GM11168 (cell line): ENCODE measurements around the gene FDXR.
"Not testable (repeated sequence)": the region's sequence is repeated elsewhere in the genome, so short reads cannot be mapped to it uniquely, and the experiment has no call there.

Source experiments
- in situ Hi-C: fragments of 300-500 bp; cut with MboI; formaldehyde crosslinking; loops from one replicate; pipeline ENCODE4 v1.12.0; 2022; ENCODE audit warnings: low sequenced_read_pairs; ENCODE audit not compliant: unreplicated experiment

The FDXR gene, protein sequence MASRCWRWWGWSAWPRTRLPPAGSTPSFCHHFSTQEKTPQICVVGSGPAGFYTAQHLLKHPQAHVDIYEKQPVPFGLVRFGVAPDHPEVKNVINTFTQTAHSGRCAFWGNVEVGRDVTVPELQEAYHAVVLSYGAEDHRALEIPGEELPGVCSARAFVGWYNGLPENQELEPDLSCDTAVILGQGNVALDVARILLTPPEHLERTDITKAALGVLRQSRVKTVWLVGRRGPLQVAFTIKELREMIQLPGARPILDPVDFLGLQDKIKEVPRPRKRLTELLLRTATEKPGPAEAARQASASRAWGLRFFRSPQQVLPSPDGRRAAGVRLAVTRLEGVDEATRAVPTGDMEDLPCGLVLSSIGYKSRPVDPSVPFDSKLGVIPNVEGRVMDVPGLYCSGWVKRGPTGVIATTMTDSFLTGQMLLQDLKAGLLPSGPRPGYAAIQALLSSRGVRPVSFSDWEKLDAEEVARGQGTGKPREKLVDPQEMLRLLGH

DNA sequence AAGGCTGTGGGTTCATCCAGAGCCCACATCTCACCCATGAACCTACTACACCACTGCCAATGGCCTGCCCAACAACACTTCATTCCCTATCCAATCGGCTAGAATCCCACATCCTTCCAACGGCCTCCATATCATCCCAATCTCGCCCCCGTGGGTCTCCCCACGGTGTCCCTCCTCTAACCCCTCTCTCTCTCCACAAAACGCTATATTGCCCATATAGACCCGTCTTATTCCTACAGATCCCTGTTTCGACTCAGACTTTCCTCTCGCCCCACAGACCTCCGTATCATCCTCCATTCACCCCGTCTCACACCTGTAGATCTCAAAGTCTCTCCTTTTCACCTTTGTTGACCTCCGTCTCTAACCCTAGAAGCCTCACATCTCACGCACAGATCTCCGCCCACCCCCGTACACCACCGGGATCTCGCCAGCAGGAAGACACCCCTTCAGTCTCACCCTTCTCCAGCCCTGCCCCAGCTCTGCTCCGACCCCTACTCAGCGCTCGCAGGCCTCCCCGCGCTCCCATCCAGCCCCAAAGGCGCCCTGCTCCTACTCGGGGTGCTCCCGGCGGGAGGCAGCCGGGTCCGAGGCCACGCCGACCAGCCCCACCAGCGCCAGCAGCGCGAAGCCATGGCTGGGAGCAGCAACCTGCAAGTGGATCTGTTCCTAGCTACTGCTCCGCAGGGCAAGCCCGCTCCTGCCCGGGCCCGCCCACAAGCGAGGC lies at the start of gene FDXR:
TSS of gene FDXR (minus strand) at position 682 of the 724 bp plus-strand sequence. CDS start at position 632, 50 bp downstream.
- in situ Hi-C loops = no loop called here

DNA sequence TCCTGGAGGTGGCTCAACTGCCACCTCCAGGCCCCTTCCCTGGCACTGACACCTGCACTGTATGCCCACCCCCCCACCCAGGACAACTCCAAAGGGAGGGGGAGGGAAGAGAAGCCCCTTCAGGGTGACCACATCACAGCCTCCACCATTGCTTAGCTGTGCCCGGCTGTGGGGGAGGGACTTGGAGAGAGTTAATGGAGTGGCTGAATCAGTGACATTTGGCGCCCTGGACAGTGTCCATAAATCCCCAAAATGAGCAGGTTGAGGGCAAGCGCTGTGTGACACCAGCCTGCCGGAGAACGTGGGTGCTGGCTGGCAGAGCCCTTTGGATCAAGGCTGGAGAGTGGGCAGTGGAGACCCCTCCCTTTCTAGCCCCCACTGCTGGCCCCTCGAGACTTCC lies 49.4 kb upstream of the FDXR start:
- in situ Hi-C loops = no loop called here

- in situ Hi-C loops = no loop called here
Observed at GRCh38 chr17:74921769-74922168, 49.0 kb upstream of the FDXR start.

DNA sequence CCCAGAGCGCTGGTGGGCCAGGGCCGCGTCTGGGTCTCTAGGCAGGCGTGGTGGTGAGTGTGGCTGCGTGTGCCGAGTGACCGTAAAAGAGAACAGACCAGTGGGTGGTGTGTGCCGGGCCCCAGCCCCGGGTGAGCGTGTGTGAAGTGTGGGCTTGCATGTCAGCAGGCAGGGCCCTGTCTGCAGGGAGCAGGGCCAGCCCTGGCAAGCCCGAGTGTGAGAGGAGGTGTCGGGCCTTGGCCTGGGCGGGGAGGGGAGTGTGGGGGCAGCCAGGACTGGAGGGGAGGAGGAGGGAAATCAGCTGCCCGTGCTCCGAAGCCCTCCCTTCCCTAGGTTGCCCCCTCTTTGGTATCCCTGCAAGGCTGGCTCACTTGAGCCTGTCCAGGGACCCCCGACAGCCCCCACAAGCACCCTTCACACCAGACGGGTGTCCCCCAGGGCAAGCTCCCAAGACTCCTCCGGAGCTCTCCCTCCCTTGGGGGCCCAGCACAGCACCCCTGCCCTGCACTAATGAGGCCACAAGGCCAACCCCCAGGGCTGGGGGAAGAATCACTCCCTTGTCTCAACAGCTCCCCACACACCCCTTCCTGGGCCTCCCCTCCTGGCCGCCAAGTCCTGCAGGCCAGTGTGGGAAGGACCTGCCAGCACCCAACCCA lies 48.4 kb upstream of the FDXR start:
- in situ Hi-C loops = no loop called here

GRCh38 chr17:74920642-74921025 lies 47.8 kb upstream of the FDXR start:
- in situ Hi-C loops = no loop called here

DNA sequence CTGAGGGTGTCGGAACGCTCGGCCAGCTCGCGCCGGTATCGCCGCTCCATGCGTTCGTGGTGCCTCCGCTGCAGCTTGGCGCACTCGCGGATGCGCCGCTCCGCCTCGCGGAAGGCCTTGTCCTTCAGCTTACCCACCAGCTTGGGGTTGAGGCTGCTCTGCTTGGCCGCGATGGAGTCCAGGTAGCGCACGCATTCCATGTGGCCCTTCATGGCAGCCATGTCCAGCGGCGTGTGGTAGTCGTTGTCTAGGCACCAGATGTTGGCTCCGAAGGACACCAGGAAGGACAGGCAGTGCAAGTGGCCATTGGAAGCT lies 47.5 kb upstream of the FDXR start:
- in situ Hi-C loops = no loop called here

DNA sequence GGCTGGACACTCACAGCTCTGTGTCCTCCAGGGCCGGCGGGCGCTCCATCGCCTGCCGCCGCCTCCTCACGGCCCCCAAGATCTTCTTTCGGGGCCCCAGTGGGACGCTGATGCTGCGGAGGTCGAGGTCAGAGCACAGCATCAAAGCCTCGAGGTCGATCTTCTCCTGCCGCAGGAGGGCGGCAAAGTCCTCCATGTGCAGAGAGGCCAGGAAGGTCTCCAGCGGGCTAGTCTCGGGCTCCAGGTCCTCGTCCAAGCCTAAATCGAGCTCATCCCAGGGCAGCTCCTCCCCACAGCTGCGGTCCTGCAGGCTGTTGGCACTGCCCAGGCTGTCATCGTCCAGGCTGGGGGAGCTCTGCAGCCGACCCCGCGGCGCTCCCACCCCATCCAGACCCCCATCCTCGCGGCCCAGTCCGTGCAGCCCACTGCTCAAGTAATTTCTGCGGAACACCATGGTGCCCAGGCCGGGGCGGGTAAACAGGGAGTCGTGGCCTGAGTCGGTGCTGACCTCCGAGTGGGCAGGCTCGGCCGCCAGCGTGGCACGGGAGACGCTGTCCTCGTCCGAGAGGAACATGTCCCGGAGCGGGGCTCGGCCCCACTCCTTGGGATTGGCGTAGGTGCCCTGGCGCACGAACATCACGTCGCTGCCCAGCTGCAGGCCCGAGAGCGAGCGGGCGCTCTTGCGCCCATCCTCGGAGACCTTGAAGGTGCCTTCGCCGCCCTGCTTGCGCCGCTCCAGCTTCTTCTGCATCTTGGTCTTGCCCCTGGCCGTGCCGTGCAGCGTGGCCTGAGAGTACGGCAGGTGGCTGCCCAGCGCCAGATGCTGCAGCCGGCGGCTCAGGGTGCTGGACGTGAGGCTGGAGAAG lies 46.9 kb upstream of the FDXR start:
- in situ Hi-C loops = no loop called here

- in situ Hi-C loops = no loop called here
Observed at GRCh38 chr17:74918906-74919305, 46.1 kb upstream of the FDXR start.

DNA sequence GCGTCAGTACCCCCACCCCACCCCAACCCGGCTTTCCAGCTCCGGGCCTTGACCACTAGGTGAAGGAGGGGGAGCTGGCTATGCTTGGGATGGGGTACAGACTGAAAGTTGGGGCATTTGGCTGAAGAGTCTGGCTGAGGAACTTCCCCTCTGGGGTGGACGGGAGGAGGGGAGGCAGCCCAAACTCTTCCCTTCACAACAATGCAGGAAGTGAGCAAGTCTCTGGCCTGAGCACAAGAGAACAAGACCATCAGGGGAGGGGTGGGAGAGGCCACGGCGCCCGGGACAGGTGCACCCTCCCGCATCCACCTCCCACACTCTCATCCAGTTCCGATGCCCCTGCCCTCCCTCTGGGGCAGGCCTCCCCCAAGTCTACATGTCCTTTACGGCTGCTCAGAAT lies 44.6 kb upstream of the FDXR start:
- in situ Hi-C loops = no loop called here

DNA sequence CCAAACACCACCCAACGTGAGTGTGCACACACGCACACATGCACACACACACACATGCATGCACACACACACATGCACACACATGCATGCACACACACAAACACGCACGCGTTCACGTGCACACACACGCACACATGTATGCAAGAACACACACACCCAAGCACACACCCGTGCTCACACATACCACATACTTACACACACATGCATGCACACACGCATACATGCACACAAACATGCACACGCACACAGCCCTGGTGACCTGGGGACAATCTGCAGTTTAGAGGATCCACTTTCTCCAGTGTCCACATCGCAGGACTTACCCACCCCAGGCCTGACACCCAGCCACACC lies 44.0 kb upstream of the FDXR start:
- in situ Hi-C loops = no loop called here

DNA sequence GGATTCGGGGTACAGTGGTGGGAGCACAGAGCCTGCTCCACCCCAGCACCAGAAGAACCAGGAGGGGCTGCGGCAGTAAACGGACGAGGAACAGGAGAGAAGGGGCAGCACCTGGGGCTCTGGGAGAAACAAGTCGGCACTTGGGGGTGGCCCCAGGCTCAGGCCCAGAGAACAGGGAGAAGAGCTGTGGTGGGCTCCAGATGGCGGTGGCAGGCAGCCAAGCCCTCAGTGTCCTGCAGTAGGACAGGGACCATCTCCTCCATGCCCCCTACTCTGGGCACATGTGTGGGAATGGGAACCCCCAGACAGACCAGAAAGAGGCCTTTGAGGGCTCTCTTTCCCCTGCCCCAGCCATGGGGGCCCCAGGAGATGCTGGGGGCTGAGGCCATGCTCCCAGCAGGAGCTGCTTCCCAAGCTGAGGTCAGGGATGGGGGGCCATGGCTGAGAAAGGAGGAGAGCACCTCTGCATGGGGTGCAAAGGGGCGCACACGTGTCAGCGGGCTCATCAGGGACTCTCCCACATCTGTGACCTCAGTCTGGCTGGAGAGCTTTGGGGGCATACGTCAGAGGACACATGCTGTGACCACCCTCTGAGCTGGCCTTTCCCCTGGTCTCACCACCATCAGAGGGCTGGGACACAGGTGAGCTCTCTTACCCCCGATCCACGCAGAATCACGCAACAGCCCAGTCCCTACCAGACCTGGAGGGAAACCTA lies 43.5 kb upstream of the FDXR start:
- in situ Hi-C loops = no loop called here

DNA sequence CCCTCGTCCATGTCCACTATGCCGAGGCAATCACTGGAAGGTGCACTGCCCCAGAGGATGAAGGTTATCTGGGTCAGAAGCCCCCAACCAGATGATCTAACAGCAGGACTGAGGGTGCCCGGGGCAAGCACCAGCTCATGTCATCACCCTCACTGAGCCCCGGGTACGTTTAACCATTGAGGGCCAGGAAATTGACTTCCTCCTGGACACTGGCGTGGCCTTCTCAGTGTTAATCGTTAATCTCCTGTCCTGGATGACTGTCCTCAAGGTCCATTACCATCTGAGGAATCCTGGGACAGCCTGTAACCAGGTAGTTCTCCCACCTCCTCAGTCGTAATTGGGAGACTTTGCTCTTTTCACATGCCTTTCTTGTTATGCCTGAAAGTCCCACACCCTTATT lies 38.6 kb upstream of the FDXR start:
- in situ Hi-C loops = not testable (repeated sequence)

- in situ Hi-C loops = not testable (repeated sequence)
Observed at GRCh38 chr17:74909097-74909496, 36.3 kb upstream of the FDXR start.

DNA sequence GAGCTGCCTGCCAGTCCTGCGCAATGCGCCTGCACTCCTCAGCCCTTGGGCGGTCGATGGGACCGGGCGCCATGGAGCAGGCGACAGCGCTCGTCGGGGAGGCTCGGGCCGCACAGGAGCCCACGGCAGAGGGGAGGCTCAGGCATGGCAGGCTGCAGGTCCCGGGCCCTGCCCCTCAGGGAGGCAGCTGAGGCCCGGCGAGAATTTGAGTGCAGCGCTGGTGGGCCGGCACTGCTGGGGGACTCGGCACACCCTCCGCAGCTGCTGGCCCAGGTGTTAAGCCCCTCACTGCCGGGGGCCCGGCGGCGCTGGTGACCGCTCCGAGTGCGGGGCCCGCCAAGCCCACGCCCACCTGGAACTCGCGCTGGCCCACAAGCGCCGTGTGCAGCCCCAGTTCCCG lies 34.2 kb upstream of the FDXR start:
- in situ Hi-C loops = no loop called here

DNA sequence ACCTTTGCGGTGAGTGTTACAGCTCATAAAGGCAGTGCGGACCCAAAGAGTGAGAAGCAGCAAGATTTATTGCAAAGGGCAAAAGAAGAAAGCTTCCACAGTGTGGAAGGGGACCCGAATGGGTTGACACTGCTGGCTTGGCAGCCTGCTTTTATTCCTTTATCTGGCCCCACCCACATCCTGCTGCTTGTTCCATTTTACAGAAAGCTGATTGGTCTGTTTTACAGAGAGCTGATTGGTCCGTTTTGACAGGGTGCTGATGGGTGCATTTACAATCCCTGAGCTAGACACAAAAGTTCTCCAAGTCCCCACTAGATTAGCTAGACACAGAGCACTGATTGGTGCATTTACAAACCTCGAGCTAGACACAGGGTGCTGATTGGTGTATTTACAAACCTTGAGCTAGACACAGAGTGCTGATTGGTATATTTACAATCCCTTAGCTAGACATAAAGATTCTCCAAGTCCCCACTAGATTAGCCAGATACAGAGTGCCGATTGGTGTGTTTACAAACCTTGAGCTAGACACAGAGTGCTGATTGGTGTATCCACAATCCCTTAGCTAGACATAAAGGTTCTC lies 33.5 kb upstream of the FDXR start:
- in situ Hi-C loops = not testable (repeated sequence)

DNA sequence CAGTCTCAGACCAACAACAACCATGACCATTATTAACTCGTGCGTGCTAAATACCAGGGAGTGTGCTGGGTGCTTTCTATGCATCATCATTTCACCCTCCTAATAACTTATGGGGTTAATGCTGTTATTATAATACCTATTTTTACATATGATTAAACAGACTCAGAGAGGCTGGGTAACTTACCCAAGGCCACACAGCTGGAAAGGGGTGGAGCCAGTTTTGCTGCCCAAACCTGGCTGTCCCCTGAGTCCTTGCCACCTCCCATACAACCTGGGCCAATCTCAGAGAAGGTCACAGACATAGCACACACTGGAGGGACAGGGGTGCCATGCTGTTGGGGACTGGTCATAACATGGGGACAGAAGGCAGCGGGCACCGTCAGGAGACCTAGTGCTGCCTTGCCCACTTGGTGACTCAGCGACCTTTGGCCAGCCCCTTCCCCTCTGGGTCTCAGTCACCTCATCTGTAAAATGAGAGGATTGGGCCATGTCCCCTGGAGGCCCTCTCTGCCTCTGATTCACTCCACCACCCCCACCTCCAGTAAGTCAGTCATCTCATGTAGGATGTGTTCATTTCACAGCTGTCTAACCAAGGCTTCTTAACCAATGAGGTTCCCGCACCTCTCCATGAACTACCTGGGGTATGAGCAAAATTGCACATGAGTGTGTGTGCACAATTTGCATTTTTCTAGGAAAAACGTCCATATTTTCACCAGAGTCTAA lies 32.1 kb upstream of the FDXR start:
- in situ Hi-C loops = no loop called here

DNA sequence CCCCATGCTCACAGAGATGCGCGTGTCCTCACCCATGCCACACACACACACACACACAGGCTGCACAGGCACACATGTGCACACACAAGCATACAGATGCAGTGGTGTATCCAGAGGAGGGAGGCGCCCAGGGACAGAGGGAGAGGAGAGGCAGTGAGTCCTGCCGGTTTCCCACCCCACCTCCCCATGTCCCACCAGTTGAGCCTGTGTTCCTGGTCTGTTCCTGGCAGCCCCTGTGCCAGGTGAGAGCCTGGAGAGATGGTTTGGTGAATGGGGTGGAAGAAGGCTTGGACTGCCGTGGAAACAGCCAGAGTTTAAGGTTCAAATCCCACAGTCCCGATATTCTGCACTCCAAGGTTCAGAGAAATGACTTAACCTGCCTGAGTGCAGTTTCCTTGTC lies 30.9 kb upstream of the FDXR start:
- in situ Hi-C loops = no loop called here

GRCh38 chr17:74903034-74903433 lies 30.2 kb upstream of the FDXR start:
- in situ Hi-C loops = no loop called here
